Measurements from ENCODE around the gene AS3MT.

The AS3MT gene

DNA sequence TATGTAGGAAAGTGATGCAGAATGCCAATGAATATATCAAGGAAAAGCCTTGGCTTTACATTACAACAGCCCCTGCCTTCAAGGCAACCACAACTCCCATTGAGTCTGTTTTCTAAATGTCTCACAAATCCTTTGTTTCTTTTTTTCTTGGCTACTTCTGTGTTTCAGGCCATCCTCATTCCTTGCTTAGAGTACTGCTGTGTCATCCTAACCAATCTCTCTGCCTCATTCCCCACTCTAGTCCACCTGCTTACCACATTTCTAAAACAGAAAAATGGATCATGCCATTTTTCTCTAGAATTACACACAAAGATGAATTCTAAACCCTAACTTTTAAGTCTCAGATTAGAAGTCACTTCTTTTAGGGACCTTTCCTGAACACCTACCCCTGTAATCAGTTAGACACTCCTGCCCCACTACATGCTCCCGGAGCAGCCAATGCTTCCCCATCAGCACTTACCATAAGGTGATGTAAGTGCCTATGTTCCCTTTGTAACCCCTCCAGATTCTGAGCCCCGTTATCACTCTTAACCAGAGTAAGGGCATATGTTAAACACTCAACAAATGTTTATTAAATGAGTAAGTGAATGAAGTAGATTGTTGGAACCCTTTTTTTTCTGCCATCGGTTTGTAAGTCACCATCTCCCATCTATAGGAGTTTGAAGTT, 12.4 kb upstream of the AS3MT start:
- DNase-seq, result no peak

DNA sequence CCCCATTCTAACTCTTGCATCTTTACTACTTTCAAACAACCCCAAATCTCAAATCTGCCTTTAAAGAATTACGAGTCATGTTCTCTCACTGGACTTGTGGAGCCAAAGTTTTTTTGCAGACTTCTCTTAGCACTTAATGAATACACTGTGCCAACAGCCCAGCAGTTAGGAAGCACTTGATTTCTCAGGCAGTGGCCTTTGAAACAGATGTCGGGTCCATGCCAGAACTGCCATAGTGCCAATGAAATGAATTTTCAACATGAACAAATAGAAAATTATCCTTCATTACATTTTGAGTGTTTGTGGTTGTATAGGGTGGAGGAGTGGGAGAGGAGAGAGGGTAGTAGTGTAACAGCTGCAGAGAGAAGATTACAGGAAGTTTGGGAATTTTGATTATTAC, 9.4 kb upstream of the AS3MT start:
- no peak for DNase-seq

DNA sequence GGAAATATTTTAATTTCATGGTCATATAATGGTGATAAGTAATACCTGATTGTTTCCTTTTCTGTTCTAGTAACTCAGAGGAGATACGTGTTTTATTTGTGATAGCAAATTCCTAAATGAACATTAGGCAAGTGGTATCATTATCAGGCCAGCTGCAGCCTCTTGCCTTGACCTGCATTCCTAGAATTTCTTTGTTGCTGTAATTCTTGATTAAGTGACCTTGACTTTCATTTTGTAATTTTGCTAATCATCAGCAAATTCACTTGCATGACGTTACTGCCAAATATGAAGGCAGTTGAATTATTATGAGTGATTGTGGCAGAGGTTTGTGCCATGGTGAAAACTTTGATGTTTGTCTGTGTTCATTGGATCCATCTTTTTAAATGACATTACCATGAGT, 5.6 kb upstream of the AS3MT start:
- no peak for DNase-seq

DNA sequence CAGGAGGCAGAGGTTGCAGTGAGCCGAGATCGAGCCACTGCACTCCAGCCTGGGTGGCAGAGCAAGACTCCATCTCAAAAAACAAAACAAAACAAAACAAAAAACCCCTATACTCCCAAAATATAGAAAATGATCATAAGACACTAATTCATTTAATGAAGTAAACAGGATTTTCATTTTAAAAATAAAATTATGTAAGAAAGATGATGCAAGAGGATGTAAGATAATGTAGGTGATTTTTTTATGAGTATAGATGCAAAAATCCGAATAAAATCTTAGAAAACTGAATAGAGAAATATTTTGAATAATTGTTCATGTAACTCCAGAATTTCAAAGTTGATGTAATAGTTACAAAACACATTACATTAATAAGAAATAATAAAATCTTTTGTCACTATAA, 3.6 kb upstream of the AS3MT start:
- no peak for DNase-seq

DNA sequence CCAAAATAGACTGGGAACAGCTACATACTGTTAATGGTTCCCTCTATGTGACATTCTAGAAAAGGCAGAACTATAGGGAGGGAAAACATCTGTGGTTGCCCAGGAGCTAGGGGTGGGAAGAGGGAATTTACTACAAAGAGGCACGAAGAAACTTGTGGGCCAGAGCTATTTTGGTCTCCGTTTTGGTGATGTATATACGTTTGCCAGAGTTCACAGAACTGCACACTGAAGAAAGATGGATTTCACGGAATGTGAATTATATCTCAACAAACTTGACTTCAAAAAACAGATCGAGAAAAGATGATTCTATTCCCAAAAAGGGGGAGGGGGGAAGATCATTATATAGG, 386 bp upstream of the AS3MT start:
- no peak for DNase-seq

DNA sequence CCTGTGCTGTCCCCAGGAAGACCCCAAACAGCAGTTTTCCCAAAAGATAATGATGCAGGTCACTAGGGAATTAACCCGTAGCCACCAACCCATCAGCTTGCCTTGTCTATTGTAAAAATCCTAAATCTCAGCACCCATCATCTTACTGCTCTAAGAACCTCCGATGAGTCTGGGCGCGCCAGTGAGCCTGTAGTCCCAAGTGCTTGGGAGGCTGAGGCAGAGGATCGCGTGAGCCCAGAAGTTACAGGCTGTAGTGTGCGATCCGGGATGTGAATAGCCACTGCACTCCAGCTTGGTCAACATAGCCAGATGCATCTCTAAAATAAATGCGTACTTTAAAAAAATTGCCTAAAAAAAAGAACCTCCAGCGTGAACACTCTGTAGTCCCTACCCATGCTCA, 951 bp downstream of the AS3MT start:
- DNase-seq, result no peak

DNA sequence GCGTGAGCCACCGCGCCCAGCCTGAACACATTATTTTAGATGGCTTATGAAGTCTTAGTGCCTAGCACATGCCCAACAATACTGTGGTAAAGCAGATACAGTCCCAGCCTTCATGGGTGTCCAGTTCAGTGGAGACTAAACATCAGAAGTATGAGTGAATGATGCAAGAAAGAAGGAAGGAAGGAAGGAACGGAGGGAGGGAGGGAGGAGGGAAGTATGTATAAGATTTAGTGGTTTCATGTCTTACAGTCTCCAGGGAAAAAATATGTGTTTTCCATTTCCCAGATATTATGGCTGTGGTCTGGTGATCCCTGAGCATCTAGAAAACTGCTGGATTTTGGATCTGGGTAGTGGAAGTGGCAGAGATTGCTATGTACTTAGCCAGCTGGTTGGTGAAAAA, 2.9 kb downstream of the AS3MT start:
- no peak for DNase-seq

DNA sequence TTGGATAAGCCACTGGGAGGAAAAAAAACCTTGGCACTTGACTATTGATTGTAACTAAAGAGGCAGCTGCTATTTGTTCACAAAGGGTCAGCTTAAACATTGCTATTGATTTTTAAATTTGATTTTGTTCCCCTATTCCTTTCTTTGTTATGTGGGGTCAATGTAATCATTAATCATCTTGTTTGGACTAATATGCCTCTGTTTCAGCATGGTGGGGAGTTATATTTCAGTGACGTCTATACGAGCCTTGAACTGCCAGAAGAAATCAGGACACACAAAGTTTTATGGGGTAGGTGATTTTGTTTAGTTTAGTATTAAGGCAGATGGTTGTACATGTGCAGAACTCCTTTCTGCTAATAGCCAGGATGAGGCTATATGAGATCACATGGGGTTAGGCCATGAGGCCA, 7.5 kb downstream of the AS3MT start:
- no peak for DNase-seq

DNA sequence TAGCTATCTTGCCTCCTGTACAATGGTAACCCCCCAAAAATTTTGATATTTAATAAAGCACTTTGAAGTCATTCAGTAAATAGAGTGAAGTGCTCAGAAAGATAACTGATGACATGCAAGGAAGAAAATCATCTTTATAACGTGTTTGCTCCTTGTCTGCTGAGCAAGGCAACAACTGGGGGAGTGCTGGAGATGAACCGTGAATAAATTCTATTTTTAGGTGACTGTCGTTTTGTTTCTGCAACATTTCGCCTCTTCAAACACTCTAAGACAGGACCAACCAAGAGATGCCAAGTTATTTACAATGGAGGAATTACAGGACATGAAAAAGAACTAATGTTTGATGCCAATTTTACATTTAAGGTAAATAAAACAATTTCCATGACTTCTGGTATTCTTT, 9.4 kb downstream of the AS3MT start:
- DNase-seq, result no peak

DNA sequence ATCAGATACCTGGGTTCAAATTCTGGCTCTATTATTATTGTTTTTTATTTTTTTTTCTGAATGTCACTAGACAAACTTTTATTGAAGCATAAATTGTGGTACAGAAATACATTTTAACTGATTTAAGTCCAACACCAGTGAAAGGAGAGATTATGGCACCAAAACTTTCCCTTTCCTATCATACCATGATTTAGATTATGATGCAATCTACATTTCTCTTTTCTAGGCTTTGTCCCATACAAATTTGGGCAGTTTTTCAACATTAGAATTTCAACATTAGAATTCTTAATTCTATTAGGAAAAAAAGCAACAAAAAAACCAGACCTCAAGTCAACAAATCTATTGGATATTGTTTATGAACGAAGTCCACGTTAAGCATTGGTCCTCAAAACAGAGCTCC, 11.0 kb downstream of the AS3MT start:
- DNase-seq, result no peak

DNA sequence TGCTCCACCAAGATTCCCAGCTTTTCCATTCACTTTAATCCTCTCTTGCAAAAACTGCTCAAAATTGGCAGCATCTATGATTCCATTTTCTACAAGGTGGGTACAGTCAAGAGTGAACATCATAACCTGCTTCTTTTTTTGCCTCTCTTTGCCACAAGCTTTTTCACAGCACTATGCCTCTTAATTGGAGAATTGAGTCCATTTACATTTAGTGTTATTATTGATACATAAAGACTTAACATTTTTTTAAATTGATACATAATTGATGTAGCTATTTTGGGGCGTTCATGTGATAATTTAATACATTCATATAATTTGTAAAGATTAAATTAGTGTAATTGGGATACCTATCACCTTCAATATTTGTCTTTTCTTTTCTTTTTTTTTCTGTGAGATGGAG, 18.8 kb downstream of the AS3MT start:
- DNase-seq, result no peak

DNA sequence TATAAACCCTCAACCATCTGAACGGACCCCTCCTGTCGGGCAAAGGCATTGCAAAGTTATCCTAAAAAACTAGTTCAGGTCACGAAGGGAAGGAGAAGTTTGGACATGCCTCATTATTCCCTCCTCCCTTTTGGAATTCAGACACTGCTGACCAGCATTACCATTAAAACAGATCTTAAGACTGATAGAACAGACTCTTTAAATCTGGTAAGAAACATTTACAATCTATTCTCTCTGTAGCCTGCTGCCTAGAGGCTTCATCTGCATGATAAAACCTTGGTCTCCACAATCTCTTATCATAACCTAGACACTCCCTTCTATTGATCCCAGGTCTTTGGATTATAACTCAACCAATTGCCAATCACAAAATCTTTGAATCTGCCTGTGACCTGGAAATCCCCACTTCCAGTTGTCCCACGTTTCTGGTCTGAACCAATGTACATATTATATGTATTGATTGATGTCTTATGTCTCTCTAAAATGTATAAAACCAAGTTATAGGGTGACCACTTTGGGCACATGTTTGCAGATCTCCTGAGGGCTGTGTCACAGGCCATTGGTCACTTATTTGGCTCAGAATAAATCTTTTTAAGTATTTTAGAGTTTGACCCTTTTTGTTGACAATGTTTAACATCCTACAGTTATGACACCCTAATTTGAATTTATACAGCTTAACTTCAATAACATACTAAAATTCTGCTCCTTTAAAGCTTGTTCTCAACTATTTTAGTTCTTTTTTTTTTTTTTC, 25.4 kb downstream of the AS3MT start:
- no peak for DNase-seq

DNA sequence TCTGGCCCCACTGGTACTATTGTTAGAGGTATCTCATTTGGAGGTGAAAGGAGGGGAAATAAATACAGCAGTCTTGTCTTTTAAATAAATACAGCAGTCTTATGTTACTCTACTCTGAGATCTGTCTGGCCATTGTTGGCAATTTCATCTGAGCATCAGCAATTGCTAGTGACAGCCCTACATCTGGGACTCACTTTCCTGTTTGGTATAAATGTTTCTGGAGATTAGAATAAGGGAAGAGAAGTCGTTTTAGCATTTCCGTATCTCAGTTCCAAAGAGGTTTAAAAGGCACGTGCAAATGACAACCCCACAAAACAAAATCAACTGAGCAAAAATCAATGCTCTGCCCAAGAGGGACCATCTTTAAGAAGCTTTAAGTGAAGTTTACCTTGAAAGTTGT, 30.7 kb downstream of the AS3MT start:
- no peak for DNase-seq

DNA sequence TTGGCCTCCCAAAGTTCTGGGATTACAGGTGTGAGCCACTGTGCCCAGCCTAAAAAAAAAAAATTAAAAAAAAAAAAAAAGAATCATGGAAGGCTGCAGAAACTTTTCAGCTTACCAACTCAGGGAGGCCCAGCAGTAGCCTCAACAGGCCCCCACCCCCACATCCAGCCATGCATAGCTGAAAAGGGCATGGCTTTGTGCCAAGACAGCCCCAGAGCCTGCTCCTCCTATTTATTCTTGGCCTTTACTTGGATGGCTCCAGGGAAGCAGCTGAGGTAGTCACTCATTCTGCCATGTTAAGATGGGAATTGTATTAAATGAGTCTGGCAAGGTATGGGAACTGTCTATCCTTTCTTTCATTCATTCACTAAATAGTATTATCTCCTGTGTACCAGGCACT, 35.1 kb downstream of the AS3MT start:
- no peak for DNase-seq

DNA sequence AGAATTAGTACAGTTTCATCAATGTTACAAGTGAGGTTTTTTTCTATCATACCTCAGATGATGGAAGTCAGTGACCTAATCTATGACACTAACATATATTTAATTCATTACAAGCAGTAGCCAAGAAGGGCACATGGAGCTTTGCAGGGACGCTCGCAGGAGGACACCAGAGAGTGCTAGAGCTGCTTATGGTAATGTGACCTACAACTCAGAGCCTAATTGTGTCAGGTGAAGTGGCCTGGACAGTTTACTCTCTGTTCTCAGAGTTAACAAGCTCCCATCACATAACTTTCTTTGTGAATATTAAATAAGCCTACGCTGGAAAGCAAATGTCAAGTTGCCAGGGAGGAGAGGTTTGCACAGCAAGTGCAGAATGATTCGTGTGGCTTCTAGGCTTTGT, 37.2 kb downstream of the AS3MT start:
- DNase-seq, result no peak

DNA sequence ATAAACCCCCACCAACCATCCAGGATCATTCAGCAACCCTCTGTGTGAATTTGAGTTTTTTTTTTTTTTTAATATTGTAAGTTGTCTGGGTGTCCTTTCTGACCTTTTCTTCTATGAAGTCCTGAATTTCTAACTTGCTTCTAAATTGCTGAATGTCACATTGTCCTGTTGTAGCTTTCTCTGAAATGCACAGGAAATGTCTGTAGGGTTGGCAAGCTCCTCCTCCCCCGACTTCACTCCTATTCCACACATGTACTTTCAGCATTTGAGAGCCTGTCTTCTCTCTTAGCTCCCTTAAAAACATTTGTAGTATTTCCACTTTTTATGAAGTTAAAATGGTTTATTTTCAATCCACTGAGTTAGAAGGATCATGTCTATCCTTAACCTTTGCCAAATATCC, 45.5 kb downstream of the AS3MT start:
- no peak for DNase-seq

DNA sequence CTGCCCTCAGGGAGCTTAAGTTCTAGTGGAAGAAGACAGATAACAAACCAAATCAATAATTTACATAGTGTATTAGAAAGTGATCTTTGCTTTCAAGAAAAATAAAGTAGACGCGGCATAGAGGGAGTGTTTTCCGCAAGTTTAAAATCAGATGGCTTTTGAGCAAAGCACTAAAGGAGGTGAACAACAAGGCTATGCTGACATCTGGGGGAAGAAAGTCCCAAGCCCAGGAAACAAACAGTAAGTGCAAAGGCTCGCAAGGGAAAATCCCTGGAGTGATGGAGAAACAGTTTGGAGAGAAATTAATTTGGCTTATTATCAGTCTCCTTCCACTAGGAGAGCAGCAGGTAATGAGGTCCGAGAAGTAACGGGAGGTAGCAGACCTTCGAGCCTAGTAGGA, 46.9 kb downstream of the AS3MT start:
- no peak for DNase-seq

DNA sequence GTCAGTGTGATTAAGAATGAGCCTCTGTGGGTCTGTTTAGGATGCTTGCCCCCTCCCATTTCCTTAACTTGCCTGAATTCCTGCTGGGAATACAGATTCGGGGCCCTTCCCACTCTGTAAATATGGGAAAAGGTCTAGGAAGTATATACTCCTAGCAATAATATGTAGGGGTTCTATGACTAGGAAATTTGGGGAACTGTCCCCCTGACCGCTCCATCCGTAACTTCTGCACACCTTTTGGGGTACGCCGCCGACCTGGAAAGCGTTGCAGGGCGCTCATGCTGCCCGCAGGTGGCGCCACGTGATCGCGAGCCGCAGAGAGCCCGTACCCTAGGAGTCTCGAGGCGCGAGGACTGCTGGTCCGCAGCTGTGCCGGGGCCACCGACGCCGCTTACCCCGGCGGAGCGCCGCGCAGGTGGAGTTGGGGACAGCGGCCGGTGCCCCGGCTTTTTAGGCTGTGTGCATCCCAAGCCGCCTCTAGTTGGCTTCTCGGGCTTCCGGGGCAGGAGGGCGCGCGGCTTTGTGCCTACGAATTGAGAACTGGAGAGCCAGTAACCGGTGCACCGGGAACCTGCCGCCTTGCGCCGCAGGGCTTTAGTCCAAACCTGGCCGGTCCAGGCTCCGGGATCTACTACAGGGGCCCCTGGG, 48.2 kb downstream of the AS3MT start:
- peak; percentile 83 to 84 for DNase-seq

DNA sequence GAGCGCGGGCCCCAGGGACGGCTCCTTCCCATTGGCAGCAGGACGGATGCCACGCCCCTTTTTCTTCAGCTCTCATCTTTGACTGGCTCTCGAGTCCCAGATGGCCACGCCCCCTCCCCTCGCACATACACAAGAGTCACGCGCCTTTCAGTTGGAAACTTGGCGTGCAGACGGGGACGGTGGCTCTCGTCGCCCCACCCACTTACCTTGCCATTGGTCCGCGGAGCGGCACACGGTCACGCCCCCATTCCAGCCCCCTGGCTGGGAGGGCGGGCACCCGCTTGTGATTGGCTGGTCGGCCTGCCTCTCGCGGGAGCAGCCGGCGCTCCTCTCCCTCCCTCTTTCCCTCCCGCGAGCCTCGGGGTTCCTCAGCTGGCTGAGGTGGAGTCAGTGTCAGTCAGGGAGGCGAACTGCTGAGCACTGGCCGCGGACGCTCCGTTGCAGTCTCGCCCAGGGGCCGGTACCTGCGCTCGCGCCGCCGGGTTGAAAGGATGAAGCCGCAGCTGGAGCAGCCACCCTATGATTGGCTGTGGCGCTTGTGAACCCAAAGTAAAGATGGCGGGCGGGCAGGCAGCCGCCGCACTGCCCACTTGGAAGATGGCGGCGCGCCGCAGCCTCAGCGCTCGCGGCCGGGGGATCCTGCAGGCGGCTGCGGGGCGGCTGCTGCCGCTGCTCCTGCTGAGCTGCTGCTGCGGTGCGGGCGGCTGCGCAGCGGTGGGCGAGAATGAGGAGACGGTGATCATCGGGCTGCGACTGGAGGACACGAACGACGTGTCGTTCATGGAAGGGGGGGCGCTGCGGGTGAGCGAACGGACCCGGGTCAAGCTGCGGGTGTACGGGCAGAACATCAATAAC, 48.9 kb downstream of the AS3MT start, which contains the start of gene CNNM2:
TSS of gene CNNM2 (plus strand) at position 333 of the 855 bp plus-strand sequence. CDS start at position 520, 187 bp downstream.
- peak; percentile 100 for DNase-seq

DNA sequence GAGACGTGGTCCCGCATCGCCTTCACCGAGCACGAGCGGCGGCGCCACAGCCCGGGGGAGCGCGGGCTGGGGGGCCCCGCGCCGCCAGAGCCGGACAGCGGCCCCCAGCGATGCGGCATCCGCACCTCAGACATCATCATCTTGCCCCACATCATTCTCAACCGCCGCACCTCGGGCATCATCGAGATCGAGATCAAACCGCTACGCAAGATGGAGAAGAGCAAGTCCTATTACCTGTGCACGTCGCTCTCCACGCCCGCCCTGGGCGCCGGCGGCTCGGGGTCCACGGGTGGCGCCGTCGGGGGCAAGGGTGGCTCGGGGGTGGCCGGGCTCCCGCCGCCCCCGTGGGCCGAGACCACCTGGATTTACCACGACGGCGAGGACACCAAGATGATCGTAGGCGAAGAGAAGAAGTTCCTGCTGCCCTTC, 49.6 kb downstream of the AS3MT start:
- DNase-seq, result peak in 1 of 2 donors; percentile 29

DNA sequence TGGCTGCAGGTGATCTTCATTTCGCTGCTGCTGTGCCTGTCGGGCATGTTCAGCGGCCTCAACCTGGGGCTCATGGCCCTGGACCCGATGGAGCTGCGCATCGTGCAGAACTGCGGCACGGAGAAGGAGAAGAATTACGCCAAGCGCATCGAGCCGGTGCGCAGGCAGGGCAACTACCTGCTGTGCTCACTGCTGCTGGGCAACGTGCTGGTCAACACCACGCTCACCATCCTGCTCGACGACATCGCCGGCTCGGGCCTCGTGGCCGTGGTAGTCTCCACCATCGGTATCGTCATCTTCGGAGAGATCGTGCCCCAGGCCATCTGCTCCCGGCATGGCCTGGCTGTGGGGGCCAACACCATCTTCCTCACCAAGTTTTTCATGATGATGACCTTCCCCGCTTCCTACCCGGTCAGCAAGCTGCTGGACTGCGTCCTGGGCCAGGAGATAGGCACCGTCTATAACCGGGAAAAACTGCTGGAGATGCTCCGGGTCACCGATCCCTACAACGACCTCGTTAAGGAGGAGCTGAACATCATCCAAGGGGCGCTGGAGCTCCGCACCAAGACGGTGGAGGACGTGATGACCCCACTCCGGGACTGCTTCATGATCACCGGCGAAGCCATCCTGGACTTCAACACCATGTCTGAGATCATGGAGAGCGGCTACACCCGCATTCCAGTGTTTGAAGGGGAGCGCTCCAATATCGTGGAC, 50.1 kb downstream of the AS3MT start:
- no peak for DNase-seq

DNA sequence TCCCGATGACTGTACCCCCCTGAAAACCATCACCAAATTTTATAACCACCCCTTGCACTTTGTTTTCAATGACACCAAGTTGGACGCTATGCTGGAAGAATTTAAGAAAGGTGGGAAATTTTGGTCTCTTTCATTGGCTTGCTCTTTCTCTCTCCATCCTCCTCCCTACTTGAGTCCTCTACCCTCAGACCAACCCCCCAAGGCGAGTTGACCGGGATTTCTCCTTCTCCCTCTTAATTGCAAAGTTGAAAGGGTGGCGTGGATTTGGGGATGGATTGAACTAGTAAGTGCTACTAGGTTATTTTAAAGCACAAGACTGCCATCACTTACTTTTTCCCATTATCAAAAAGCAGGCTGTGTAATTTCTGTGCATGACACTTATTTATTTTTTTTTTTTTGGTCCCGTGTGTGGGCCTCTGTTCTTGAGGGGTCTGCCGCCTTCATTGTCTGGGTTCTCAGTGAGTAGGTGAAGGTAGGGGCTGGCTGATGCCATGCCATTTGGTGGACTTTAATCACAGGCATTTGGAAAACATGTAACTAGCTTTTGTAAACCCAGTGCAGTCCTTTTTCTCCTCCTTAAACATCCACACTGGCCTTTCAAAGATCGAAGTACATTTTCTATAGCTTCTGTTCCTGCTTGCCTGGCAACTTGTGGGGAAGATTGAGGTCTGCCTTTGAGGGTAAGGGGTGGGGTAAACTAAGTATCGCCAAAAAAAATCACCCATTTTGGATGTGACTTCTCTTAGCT, 50.9 kb downstream of the AS3MT start:
- DNase-seq, result no peak
